Skeletal muscle tissue (tissue), 4 donors: ENCODE data around the gene FHL2. TPM values are rescaled to one million over a fixed set of nuclear protein-coding genes. Genes with fewer than 3 reads are reported as not detected.

ENCODE experiments used
- H3K27ac ChIP-seq: one replicate; pipeline ENCODE4 v1.7.0; 2013; ENCODE audit warnings: mild to moderate bottlenecking, low read depth, low read length, inconsistent platforms
- H3K27me3 ChIP-seq, 3 donors: one replicate each; pipeline ENCODE4 v1.7.0; 2013; ENCODE audit warnings: low read length in 3 of 3; ENCODE audit not compliant: control insufficient read depth in 3 of 3, insufficient read depth in 3 of 3
- H3K36me3 ChIP-seq, 3 donors: one replicate each; pipeline ENCODE4 v1.7.0; 2013; ENCODE audit warnings: low read length in 3 of 3; ENCODE audit not compliant: control insufficient read depth in 3 of 3, insufficient read depth in 3 of 3
- H3K4me1 ChIP-seq, 3 donors: one replicate each; pipeline ENCODE4 v1.7.0; 2013; ENCODE audit warnings: low read length in 3 of 3, mild to moderate bottlenecking in 3 of 3; ENCODE audit not compliant: control insufficient read depth in 3 of 3, insufficient read depth in 3 of 3
- H3K4me3 ChIP-seq, 3 donors: one replicate each; pipeline ENCODE4 v1.7.0; 2013; ENCODE audit warnings: low read length in 3 of 3
- H3K9ac ChIP-seq, 3 donors: one replicate each; pipeline ENCODE4 v1.7.0; 2013; ENCODE audit warnings: low read length in 3 of 3, mild to moderate bottlenecking in 3 of 3, moderate library complexity in 2 of 3, low read depth in 1 of 3
- H3K9me3 ChIP-seq, 3 donors: one replicate each; pipeline ENCODE4 v1.7.0; 2013; ENCODE audit warnings: low read length in 3 of 3; ENCODE audit not compliant: control insufficient read depth in 3 of 3
- total RNA-seq: library from RNA; depleted of rRNA; stranded (reverse); fragments of >200 nt; gene quantifications from one replicate; pipeline ENCODE4 v1.2.3, GENCODE V29; 2014
- donor health status: Osteomylitis.

FHL2 gene
- total RNA-seq, 1 donor from 2014 or later = 66.3 TPM

GRCh38 chr2:105324732-105325131, 74.1 kb downstream of the FHL2 start:
- peaks cover 0 to 5% (median 4%) of the 10 kb centered on the region in 3 donors for H3K36me3 ChIP-seq
- H3K9ac ChIP-seq = peak overlapping the region in 1 of 3 donors; percentile 5
- peak overlapping the region; percentile 2 for H3K27ac ChIP-seq
- H3K4me1 ChIP-seq = peaks cover 19 to 39% (median 20%) of the 10 kb centered on the region in 3 donors
- H3K9me3 ChIP-seq = no peaks in the 10 kb centered on the region
- H3K27me3 ChIP-seq = no peaks in the 10 kb centered on the region
- no peak overlapping the region for H3K4me3 ChIP-seq

- H3K9ac ChIP-seq = no peak overlapping the region
- H3K27me3 ChIP-seq = no peaks in the 10 kb centered on the region
- peaks cover 0 to 5% (median 4%) of the 10 kb centered on the region in 3 donors for H3K36me3 ChIP-seq
- no peak overlapping the region for H3K27ac ChIP-seq
- peaks cover 18 to 39% (median 19%) of the 10 kb centered on the region in 3 donors for H3K4me1 ChIP-seq
- H3K9me3 ChIP-seq = no peaks in the 10 kb centered on the region
- no peak overlapping the region for H3K4me3 ChIP-seq
Observed at GRCh38 chr2:105324101-105324500, 74.8 kb downstream of the FHL2 start.

- no peaks in the 10 kb centered on the region for H3K27me3 ChIP-seq
- no peak overlapping the region for H3K4me3 ChIP-seq
- H3K36me3 ChIP-seq = peaks cover 0 to 5% (median 4%) of the 10 kb centered on the region in 3 donors
- H3K9me3 ChIP-seq = no peaks in the 10 kb centered on the region
- H3K9ac ChIP-seq = no peak overlapping the region
- no peak overlapping the region for H3K27ac ChIP-seq
- H3K4me1 ChIP-seq = peaks cover 8 to 34% (median 9%) of the 10 kb centered on the region in 3 donors
Observed at GRCh38 chr2:105323111-105323510, 75.7 kb downstream of the FHL2 start.

GRCh38 chr2:105321875-105322646, 76.8 kb downstream of the FHL2 start:
- Histone ChIP-seq H3K27me3 (no peaks in the 10 kb centered on the region), H3K27ac (no peak overlapping the region), H3K4me3 (no peak overlapping the region), H3K36me3 (peaks cover 0 to 5% (median 4%) of the 10 kb centered on the region in 3 donors), H3K9ac (no peak overlapping the region), H3K4me1 (peaks cover 6 to 28% (median 7%) of the 10 kb centered on the region in 3 donors), H3K9me3 (no peaks in the 10 kb centered on the region)

GRCh38 chr2:105320651-105321215, 78.1 kb downstream of the FHL2 start:
- Histone ChIP-seq H3K36me3 (peaks cover 0 to 5% (median 4%) of the 10 kb centered on the region in 3 donors), H3K4me1 (peaks cover 6 to 28% (median 7%) of the 10 kb centered on the region in 3 donors), H3K9me3 (no peaks in the 10 kb centered on the region), H3K9ac (peak overlapping the region in 2 of 3 donors; percentile 15 to 40), H3K27me3 (no peaks in the 10 kb centered on the region), H3K4me3 (no peak overlapping the region), H3K27ac (peak overlapping the region; percentile 28)

- Histone ChIP-seq H3K4me1 (peaks cover 6 to 13% (median 7%) of the 10 kb centered on the region in 3 donors), H3K36me3 (peaks cover 0 to 3% (median 0%) of the 10 kb centered on the region in 3 donors), H3K27me3 (no peaks in the 10 kb centered on the region), H3K9me3 (no peaks in the 10 kb centered on the region), H3K9ac (no peak overlapping the region), H3K27ac (no peak overlapping the region), H3K4me3 (no peak overlapping the region)
Observed at GRCh38 chr2:105317937-105318336, 80.9 kb downstream of the FHL2 start.

- no peaks in the 10 kb centered on the region for H3K9me3 ChIP-seq
- no peak overlapping the region for H3K9ac ChIP-seq
- no peaks in the 10 kb centered on the region for H3K27me3 ChIP-seq
Observed at GRCh38 chr2:105315314-105315713, 83.5 kb downstream of the FHL2 start.

GRCh38 chr2:105313877-105314276, 85.0 kb downstream of the FHL2 start:
- H3K27me3 ChIP-seq = no peaks in the 10 kb centered on the region
- H3K4me3 ChIP-seq = no peak overlapping the region
- no peaks in the 10 kb centered on the region for H3K9me3 ChIP-seq
- H3K36me3 ChIP-seq = no peaks in the 10 kb centered on the region
- no peak overlapping the region for H3K9ac ChIP-seq
- peaks cover 0 to 6% (median 2%) of the 10 kb centered on the region in 3 donors for H3K4me1 ChIP-seq
- no peak overlapping the region for H3K27ac ChIP-seq

More at GRCh38 chr2:105315314-105315713, 83.5 kb downstream of the FHL2 start:
- Histone ChIP-seq H3K27ac (no peak overlapping the region), H3K4me3 (no peak overlapping the region), H3K4me1 (peaks cover 2 to 10% (median 3%) of the 10 kb centered on the region in 3 donors), H3K36me3 (no peaks in the 10 kb centered on the region)
